ENCODE measurements around the gene TENM4.

TENM4 gene

GRCh38 chr11:79082280-79082679 is 358.6 kb downstream of the TENM4 start:
- no peak for DNase-seq (ENCODE audit: extremely low spot score)
- ChIA-PET POLR2A (no interaction called here), CTCF (interaction anchor here (1.0 to 5.5 kb wide), 4 partner anchors 8 to 437 kb away, joined by 3 to 33 read pairs (median 8); no protein-coding TSS in a partner anchor)
- no peak for TF ChIP-seq CTCF (IDR thresholded peaks at IDR 0.05; ENCODE audit: control extremely low read depth, extremely low read depth, low read depth, missing control alignments)

GRCh38 chr11:79081471-79082031 is 359.3 kb downstream of the TENM4 start:
- DNase-seq (ENCODE audit: extremely low spot score): no peak
- POLR2A ChIA-PET: no interaction called here
- CTCF ChIA-PET: interaction anchor here (1.2 to 5.5 kb wide), 4 partner anchors 7 to 436 kb away, joined by 3 to 33 read pairs (median 8); no protein-coding TSS in a partner anchor
- no peak for TF ChIP-seq CTCF (IDR thresholded peaks at IDR 0.05; ENCODE audit: control extremely low read depth, extremely low read depth, low read depth, missing control alignments)

GRCh38 chr11:79080551-79080950 is 360.3 kb downstream of the TENM4 start:
- POLR2A ChIA-PET: no interaction called here
- CTCF ChIA-PET: interaction anchor here (1.3 to 5.5 kb wide), 3 partner anchors 13 to 435 kb away, joined by 3 to 33 read pairs (median 13); no protein-coding TSS in a partner anchor

GRCh38 chr11:79078999-79079398 is 361.8 kb downstream of the TENM4 start:
- CTCF ChIA-PET: interaction anchor here (1.0 to 5.5 kb wide), 6 partner anchors 8 to 434 kb away, joined by 3 to 33 read pairs (median 4); no protein-coding TSS in a partner anchor
- POLR2A ChIA-PET: no interaction called here
- DNase-seq (ENCODE audit: extremely low spot score): no peak
- no peak for TF ChIP-seq CTCF (IDR thresholded peaks at IDR 0.05; ENCODE audit: control extremely low read depth, extremely low read depth, low read depth, missing control alignments)

More at GRCh38 chr11:79080551-79080950, 360.3 kb downstream of the TENM4 start:
- TF ChIP-seq CTCF (IDR thresholded peaks at IDR 0.05; ENCODE audit: control extremely low read depth, extremely low read depth, low read depth, missing control alignments): no peak
- no peak for DNase-seq (ENCODE audit: extremely low spot score)

- no peak for TF ChIP-seq CTCF (IDR thresholded peaks at IDR 0.05; ENCODE audit: control extremely low read depth, extremely low read depth, low read depth, missing control alignments)
- ChIA-PET CTCF (interaction anchor here (1.0 to 1.4 kb wide), 6 partner anchors 8 to 433 kb away, joined by 3 to 5 read pairs (median 4); no protein-coding TSS in a partner anchor), POLR2A (no interaction called here)
- no peak for DNase-seq (ENCODE audit: extremely low spot score)
These were observed 362.4 kb downstream of the TENM4 start for GRCh38 chr11:79078456-79078855.

- CTCF ChIA-PET: interaction anchor here (1.1 kb wide), 2 partner anchors 354 to 432 kb away, joined by 3 to 5 read pairs; no protein-coding TSS in a partner anchor
- TF ChIP-seq CTCF (IDR thresholded peaks at IDR 0.05; ENCODE audit: control extremely low read depth, extremely low read depth, low read depth, missing control alignments): no peak
- POLR2A ChIA-PET: no interaction called here
- no peak for DNase-seq (ENCODE audit: extremely low spot score)
These were observed 363.0 kb downstream of the TENM4 start for GRCh38 chr11:79077702-79078330.
